GM18526 (cell line): ENCODE data around the gene INPP5F.

Experiments
- POLR2A ChIP-seq: IDR thresholded peaks from 3 replicates; pipeline ENCODE4 v1.6.1; 2011; ENCODE audit not compliant: insufficient read length; ENCODE audit errors: extremely low read depth

Gene INPP5F

DNA sequence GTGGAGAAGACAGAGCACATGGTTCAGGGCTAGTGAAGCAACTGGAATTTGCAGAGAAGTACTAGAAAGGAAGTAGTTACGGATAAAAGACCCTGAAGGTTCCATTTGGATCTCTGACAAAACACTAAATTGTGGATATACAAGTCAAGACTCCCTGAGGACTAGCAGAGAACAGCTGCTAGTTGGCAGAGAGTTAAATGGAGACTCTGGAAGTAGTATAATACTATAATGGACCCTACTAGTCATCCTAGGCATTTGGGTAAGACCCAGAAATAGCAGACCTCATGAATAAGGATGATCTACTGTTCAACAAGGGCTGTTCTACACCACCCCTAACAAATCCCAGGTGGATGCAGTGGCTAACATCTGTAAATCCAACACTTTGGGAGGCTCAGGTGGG, 127.7 kb downstream of the INPP5F start:
- TF ChIP-seq POLR2A, result no peak

DNA sequence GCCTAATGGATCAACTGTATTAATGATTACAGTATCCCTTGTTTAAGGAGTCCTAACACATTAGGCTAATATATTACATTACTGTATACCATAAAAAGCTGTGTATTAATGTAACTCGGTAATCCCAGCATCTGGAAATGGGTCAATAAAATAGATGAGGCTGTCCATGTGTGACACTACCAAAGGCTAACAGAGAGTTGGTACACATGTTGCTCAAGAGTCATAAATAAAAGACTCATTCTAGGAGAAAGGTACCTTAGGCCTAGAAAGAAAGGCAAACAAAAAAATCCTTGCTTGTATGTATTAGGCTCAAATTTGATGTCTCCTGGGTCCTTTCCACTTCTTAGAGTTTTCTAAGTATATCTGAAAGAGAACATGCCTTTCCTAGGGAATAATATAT, 132.2 kb downstream of the INPP5F start:
- no peak for TF ChIP-seq POLR2A

DNA sequence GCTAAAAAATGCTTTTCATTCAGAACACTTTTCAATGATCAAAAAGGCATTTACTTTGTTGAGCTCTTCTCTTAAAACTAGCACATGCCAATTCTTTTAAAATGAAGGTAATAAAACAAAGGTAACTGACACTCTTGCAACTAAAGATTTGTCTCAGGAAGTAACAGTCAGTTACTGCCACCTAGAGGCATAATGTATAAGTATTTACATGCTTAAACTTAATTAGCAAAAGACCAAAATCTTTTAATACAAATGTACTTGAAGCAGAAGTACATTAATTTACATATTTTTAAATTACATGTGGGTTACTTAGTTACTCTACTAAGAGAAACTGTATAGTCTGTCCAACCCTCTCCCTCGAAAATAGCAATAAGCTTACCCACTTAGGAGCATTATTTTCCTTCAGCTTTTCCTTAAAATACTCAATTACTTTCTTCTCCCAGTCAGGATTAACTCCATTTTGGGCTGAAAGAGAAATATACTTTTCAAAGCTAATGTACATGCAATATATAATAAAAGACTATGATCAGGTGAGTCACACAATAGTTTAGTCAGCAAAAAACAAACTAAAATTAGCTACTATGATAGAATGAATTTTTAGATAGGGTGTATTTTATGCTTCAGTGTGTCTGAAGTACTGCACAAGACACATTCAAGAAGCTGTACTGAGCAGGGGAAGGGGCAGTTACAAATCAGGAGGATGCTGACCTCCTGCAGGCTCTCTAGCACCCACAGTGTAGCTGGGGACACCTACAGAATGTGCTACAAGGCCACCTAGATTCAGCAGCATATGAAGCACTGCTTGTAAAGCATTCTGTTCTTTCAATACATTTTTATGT, 133.8 kb downstream of the INPP5F start:
- TF ChIP-seq POLR2A, result no peak

DNA sequence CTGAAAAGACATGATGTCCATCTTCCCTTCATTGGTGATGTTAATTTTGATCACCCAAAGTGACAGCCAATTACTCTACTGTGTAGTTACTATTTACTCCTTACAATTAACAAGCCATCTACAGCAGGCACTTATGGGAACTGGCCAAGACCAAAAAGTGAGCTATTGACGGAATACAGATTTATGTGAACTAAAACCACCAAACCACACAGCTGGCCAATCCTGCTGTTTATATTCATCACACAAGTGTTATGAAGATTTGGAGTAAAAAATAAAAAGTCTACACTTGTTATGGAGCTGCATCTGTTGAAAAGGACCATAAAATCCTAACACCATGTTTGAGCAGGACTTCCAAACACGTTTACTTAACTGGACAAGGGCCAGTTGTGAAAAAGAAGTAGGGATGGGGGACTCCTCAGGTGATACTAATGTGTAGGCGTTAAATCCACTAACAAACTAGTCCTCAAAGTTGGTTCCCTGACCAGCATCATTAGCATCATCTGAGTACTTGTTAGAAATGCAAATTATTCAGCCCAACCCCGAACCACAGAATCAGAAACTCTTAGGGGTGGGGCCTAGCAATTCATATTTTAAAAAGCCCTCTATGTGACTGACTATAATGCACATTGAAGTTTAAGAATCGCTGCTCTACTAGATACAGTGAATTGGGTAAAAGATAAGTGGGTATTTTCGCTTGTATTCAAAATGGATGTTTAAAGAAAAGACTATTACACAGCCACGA, 135.2 kb downstream of the INPP5F start:
- no peak for TF ChIP-seq POLR2A

- TF ChIP-seq POLR2A, result no peak
Measured at GRCh38 chr10:119862524-119862923, 136.7 kb downstream of the INPP5F start.

GRCh38 chr10:119863951-119864565, 138.2 kb downstream of the INPP5F start:
- TF ChIP-seq POLR2A, result no peak

DNA sequence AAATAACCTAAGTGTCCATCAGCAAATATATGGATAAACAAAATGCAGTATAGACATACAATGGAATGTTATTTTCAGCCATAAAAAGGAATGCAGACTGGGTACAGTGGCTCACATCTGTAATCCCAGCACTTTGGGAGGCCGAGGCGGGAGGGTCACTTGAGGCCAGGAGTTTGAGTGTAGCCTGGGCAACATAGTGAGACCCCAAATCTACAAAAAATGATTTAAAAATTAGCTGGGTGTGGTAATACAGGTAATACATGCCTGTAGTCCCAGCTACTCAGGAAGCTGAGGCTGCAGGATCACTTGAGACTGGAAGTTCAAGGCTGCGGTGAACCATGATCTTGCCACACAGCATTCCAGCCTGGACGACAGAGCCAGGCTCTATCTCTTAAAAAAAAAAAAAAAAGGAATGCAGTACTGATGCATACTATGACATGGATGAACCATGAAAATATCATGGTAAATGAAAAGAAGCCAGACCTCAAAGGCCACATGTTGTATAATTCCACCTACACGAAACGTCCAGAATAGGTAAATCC, 139.9 kb downstream of the INPP5F start:
- TF ChIP-seq POLR2A, result no peak

DNA sequence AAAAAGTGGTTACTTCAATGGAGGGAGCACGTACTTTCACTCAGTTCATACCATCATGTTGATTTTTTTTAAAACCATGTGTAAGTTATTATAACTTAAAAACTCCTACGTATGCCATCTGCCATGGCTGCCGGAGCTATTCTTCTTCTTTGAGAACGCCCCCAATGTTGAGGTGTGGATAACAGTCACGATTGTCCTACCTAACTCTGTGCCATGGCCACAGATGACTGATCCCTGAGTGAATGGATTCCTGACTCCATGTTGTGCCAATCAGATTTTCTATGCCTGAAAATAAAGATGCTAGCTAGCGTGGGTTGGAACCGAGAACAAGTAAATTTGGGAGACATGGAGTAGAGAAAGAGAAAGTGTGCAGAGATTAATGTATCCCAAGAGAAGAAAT, 141.5 kb downstream of the INPP5F start:
- no peak for TF ChIP-seq POLR2A

DNA sequence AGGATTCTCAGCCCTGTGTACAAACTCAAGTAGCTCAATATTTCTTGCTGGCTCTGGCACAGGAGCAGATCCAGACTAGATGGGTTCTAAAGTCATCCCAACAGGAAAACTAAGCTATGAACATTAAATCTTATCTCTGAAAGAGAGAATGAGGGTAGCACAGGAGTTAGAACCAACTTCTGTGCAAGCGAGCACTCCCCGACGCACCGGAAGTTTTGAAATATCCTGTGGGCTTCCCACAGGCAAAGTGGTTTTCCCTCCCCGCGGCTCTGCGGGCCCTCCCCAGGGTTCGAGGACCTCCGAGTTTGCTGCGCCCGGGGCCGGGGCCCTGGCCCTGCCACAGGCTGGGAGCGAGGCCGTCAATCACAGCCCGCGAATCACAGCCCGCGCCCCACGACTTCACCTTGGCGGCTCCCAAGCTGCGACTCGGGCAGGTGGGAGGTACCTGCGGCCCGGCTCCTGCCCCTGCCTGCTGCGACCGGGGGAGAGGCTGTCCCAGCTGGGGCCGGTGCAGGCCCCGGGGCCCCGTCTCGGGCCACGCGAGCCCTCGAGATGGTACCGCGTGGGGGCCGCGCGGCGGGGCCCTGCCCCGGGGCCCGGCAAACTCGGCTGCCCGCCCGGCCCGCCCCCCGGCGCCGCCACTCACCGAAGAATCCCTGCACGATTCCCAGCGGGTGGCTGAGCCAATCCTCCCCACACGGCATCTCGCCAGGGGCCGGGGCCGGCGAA, 146.2 kb downstream of the INPP5F start:
- TF ChIP-seq POLR2A, result peak; percentile 17

GRCh38 chr10:119872610-119872859, 146.7 kb downstream of the INPP5F start, which contains the start of gene MCMBP:
MCMBP (minus strand) TSS chr10:119872843; CDS start chr10:119872584, 259 bp downstream.
- TF ChIP-seq POLR2A, result peak; percentile 47

- TF ChIP-seq POLR2A, result no peak
Measured at GRCh38 chr10:119872860-119873681, 147.2 kb downstream of the INPP5F start.

DNA sequence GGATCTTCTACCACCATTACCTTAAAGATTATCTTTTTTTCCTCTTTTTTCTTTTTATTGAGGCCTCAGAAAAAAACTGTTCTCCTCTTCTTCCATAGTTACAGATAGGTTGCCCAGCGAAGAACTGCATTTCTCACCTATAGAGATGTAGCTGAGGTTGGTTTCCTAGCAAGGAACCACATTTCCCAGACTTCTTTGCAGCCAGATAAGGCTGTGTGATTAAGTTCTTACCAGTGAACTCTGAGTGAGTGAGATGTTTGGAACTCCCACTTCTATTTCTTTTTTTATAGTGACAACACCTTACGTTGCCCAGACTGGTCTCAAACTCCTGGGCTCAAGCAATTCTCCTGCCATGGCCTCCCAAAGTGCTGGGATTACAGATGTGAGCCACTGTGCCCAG, 152.7 kb downstream of the INPP5F start:
- TF ChIP-seq POLR2A, result no peak
